ENCODE data around the gene TYMP. TPM values are rescaled to one million over a fixed set of nuclear protein-coding genes. Genes with fewer than 3 reads are reported as not detected.

The TYMP gene
- total RNA-seq, 1 donor from 2014 or later: 151 TPM

DNA sequence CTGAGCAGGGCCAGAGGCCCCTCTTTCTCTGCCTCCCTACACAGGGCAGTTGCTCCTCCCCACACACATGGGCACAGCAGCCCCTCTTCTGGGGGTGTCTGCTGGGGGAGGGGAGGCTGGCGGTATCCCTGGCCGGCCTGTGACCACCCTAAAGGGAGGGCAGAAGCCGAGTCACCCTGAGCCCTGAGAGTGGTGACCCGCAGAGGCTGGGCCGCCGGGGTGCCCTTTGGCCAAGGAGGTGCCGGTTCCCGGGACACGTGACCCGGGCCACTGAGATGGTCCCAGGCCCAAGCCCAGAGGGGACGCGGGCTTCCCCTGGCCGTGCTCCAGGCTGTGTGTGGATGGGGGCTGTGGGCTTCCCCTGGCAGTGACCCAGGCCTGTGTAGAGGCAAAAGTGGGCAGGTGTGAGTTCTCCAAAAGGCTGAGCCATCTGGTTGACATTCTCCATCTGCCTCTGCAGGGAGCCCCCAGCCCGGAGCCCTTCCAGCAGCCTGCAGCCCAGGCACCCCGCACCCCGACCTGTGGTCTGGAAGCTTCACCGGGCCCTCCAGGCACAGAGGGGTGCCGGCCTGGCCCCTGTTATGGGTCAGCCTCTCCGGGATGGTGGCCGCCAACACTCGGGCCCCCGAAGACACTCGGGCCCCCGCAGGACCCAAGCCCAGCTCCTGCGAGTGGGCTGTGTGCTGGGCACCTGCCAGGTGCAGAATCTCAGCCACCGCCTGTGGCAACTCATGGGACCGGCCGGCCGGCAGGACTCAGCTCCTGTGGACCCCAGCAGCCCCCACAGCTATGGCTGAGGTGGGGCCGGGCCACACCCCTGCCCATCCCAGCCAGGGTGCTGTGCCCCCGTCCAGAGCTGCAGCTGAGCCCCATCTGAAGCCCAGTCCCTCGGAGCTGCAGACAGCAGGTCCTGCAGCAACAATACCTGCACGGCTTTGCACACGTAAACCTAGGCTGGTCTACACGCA lies 47.4 kb downstream of the TYMP start:
- intact Hi-C loops (cut with DNase I): no loop called here
- H3K9me3 ChIP-seq: no peaks in the 10 kb centered on the region
- no peaks in the 10 kb centered on the region for H3K36me3 ChIP-seq
- H3K27me3 ChIP-seq (ENCODE audit: low read depth): peaks cover 51% of the 10 kb centered on the region
- no peak overlapping the region for H3K27ac ChIP-seq
- peak overlapping the region; percentile 61 for H3K4me3 ChIP-seq
- DNase-seq: no peak
- no peak for ATAC-seq
- TF ChIP-seq CTCF (IDR thresholded peaks at IDR 0.05): no peak
- peaks cover 17% of the 10 kb centered on the region for H3K4me1 ChIP-seq

- H3K4me1 ChIP-seq: peaks cover 17% of the 10 kb centered on the region
- H3K27ac ChIP-seq: no peak within 1 kb of the TSS
- intact Hi-C loops (cut with DNase I): no loop called here
- H3K36me3 ChIP-seq: no peaks in the 10 kb centered on the region
- no peak for TF ChIP-seq CTCF (IDR thresholded peaks at IDR 0.05)
- peaks cover 51% of the 10 kb centered on the region for H3K27me3 ChIP-seq (ENCODE audit: low read depth)
- DNase-seq: peak; percentile 70
- ATAC-seq: peak; percentile 37 to 59
- peak within 1 kb of the TSS; percentile 61 for H3K4me3 ChIP-seq
- no peaks in the 10 kb centered on the region for H3K9me3 ChIP-seq
Observed at GRCh38 chr22:50481440-50482106, 48.2 kb downstream of the TYMP start, which contains the start of gene ADM2. ADM2 (plus strand) TSS chr22:50481543; CDS start chr22:50481848, 305 bp downstream.

DNA sequence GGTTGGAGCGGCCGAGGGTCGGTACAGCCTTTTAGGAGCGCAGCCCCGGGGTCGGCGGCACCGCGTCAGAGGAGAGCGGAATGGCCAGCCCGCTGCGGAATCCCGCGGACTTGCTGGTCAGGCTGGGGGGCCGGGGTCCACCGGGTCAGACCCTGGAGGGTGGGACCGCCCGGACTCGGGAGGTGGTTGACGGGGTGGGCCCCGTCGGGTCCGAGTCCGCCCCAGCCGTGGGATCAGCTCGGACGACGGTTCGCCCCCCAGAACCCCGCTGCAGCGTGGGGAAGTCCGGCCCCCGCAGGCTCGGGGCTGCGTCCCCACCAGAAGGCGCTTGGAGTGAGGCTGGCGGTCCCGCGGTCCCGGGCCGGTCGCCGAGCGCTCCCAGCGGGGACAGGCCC lies 48.8 kb downstream of the TYMP start:
- H3K36me3 ChIP-seq: no peaks in the 10 kb centered on the region
- intact Hi-C loops (cut with DNase I): no loop called here
- peaks cover 51% of the 10 kb centered on the region for H3K27me3 ChIP-seq (ENCODE audit: low read depth)
- no peak overlapping the region for H3K27ac ChIP-seq
- peak overlapping the region; percentile 61 for H3K4me3 ChIP-seq
- DNase-seq (peak; percentile 50), ATAC-seq (no peak)
- TF ChIP-seq CTCF (IDR thresholded peaks at IDR 0.05): no peak
- peaks cover 17% of the 10 kb centered on the region for H3K4me1 ChIP-seq
- H3K9me3 ChIP-seq: no peaks in the 10 kb centered on the region

DNA sequence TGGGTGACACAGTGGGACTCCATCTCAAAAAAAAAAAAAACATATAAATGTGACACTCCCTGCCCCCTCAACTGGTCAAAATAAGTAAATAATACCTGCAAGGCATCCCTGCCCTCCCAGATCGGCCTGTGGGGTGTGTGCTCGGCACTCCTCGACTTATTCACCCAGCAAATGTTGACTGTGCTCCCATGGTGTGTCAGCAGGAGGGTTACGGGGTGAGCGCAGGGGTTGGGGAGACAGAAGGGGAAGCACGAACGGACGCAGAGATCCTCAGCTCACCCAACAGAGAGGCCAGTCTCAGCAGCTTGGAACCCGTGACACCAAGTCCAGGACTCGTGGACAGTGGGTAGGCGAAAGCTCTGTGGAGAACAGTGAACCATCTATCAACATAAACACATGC lies 50.1 kb downstream of the TYMP start:
- intact Hi-C loops (cut with DNase I): no loop called here
- H3K4me1 ChIP-seq: peaks cover 23% of the 10 kb centered on the region

More for the DNA sequence above, 50.1 kb downstream of the TYMP start:
- no peak for ATAC-seq
- peaks cover 51% of the 10 kb centered on the region for H3K27me3 ChIP-seq (ENCODE audit: low read depth)
- DNase-seq: no peak
- H3K9me3 ChIP-seq: no peaks in the 10 kb centered on the region
- no peak overlapping the region for H3K4me3 ChIP-seq
- no peak overlapping the region for H3K27ac ChIP-seq
- no peaks in the 10 kb centered on the region for H3K36me3 ChIP-seq
- TF ChIP-seq CTCF (IDR thresholded peaks at IDR 0.05): no peak

All from lower lobe of right lung (tissue), 2 donors.